NK-92 treated with Interleukin-12 subunit alpha and Interleukin-12 subunit beta, amount 100 ng/mL, for 24 hours (cell line): ENCODE measurements around the gene CMIP.
"Not testable (repeated sequence)": the region's sequence is repeated elsewhere in the genome, so short reads cannot be mapped to it uniquely, and the experiment has no call there.

ENCODE experiments used
- DNase-seq: peaks from one replicate; lab custom pipeline; 2025; lab: John Stamatoyannopoulos, UW

CMIP gene

DNA sequence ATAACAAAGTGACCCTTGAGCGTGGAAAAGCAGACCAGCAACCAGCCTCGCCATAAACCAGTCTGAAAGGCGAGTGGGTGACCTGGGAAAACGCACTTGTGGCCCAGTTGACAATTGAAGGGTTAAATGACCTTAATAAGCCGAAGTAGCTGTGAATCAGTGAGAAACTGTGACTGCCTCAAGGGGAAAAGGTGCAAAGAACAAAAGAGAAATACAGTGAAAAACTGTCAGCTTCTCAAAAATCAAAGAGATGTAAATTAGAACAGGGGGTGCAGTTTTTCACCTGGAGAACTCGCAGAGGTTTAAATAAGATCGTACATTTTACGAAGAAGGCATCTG is 124.1 kb downstream of the CMIP start:
- DNase-seq: no peak

DNA sequence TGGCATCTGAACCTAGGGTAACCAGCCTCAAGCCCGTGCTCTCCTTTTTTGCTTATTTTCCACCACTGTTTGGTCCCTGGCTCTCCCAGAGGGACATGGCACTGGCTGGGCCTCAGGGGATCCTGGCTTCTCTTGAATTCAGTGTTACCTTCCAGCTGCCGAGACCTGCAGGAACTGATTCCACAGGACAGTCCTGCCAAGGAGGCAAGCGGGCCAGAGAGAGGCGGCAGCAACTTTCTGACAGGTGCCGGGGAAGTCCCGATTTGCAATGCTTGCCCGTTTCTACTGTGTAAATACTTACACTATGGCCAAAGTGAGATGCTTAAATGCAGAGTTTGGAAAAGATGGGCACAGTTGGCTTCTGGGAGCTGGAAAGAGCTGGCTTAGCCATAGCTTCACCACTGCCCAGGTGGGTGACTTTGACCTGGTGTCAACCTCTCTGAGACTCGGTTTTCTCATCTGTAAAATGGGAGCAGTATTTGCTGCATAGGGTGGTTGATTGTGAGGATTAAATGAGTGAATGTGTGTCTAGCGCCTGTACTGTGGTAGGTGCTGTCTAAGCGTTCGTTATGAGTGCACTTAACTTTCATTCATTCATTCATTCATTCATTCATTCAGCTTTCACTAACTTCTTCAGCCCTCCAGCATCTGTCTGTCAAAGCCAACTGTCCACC is 124.9 kb downstream of the CMIP start:
- DNase-seq: no peak

DNA sequence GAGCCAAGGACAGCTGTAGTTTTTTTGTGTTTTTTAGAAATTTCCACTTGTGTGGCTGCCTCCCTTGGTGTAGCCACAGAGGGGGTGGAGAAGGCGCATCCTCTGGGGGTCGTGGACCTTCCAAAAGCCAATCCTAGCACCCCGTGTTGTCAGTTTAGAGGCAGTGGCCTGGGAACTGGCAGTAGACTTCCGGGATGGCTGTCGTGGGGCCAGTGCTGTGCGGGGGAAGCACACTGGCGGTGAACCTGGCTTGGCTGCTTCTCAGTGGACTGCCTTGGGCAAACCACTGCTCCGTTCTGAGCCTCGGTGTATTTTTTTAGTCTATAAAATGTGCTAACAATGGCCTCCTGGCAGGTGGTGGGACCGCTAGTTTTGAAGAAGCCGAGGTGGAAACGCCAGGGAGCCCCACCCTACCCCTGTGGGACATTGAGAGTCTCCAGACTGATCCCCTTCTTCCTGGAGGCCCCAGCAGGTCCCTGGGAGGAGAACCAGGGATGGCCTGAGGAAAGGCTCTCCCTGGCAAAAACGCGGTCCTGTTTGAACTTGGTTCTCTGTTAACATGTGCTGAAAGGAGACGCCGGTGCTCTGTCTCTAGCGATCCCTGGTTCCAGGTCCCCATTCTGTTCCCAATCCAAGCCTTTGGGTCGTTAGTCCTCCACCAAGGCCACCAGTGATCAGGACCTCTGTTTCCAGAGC is 125.7 kb downstream of the CMIP start:
- no peak for DNase-seq

DNA sequence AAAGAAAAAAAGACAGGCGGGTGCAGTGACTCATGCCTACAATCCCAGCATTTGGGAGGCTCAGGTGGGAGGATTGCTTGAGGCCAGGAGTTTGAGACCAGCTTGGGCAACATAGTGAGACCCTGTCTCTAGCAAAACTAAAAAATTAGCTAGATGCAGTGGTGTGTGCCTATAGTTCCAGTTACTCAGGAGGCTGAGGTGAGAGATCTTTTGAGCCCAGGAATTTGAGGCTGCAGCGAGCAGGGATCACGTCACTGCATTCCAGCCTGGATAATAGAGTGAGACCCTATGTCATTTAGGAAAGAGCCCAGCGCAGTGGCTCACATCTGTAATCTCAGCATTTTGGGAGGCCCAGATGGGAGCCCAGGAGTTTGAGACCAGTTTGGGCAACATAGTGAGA is 126.6 kb downstream of the CMIP start:
- DNase-seq: no peak

DNA sequence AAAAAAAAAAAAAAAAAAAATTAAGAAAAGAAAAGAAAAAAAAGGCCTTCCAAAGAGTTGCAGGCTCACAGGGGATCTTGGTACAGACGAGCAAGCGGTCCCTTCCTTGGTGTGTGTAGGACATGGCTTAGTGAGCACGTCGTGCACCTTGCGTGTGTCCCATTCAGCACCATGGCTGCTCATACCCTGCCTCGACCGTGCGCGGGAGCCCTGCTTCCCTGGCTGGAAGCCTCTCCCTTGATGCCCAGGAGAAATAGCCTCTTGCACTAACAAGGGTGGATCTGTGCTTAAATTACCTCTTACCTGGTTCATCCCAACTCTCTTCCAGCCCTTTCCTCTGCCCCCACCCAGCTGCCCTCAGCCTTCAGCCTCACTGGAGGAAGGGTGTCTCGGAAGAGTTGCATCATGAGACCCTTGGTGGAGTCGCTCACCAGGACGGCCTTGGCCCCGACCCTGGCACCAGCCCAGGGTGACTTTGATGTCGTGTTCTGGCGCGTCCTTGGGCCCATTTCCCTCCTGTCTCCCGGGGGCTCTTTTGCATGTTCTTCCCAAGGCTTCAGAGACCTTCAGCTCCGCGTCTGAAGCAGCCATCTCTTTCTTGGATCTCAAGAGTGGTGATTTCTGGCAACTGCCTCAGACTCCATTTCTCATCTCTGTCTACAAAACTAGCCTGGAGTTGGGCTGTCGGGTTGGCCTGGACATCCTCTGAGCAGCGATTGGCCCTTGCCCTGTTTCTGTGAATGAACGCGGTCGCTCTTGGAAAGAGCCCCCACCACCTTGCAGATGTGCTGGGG is 127.2 kb downstream of the CMIP start:
- no peak for DNase-seq

DNA sequence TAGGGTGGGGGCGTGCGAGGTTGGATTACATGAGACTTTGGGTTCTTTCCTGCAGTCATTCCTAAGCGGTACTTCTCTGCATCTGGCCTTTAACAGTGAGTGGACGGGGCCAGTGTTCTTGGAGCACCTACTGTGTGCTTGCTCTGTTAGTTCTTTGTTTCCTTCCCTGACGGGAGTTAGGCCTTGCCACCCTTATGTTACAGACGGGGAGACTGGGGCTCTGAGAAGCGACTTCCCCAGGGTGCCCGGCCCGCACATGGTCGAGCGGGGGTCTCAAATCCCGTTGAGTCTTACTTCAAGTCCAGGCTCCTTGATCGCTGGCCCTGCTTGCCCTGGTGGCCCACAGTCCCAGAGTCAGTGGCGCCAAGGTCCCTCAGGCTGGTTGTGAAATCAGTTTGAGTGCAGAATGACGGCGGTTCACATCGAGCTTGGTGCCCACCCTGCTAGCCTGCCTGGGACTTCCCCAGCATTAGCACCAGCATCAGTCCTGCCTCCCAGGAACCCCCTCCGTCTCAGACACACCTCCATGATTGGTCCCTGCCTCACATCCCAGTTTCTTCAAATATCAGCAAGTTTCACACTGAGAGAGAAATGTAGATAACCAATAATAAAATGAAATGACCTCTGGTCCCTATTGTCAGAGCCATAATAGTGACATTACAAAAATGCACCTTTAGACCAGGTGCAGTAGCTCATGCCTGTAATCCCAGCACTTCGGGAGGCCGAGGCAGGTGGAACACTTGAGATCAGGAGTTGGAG is 128.0 kb downstream of the CMIP start:
- no peak for DNase-seq

DNA sequence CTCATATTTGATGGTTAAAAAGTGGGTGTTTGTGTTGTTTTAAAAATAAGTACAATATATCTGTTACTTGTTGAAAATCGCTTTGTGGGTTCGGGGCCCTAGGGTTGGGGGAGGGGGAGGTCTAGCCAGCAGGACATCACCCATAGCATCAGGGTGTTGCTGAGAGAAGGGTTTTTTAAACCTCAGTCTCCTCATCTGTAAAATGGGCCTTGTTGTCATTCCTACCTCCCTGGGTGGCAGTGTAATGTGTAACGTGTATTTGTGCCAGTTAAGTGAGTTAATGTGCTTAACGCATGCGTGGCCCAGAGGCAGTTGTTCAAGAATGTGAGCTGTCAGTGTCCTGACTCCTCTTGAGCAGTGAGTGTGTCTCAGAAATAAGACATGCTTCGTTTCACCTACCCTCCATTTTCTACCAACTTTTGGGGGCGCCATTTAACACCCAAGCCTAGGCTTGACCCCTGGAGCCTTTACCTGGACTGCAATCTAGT is 129.0 kb downstream of the CMIP start:
- no peak for DNase-seq

DNA sequence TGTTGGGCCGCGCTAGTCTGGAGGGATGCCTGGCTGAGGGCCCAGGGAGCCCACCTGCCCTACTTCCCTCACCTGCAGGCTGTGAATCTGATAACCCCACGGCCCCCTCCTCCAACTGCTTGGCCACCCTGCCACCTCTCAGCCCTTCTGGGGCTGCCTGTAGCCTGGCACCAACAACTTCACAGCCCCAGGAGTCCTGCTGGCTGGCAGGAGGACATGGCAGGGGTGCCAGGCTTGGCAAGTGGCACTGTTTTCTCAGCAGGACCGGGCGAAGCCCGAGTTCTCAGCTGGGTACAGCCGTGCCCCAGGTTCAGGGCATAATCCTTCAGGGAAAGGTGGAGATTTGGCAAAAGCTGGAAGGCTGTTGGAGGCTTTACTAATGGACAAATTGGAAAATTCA is 129.6 kb downstream of the CMIP start:
- no peak for DNase-seq

DNA sequence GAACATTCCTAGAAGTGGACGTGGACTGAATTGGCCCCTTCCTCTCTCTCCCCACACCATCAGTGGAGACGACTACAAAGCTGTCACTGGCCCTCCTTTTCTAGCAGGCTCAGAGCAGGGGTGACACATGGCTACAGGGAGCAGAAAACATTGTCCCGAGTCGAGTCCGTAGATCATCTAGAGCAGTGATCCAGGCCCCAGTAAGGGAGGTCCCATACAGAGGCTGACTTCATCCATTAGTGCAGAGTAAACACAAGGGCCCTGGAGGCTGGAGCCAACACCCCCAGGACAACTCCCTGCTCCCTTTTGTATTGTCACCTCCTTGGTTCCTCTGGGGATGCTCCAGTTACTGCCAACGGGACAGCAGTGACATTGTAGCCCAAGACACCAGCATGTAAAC is 130.7 kb downstream of the CMIP start:
- DNase-seq: no peak

DNA sequence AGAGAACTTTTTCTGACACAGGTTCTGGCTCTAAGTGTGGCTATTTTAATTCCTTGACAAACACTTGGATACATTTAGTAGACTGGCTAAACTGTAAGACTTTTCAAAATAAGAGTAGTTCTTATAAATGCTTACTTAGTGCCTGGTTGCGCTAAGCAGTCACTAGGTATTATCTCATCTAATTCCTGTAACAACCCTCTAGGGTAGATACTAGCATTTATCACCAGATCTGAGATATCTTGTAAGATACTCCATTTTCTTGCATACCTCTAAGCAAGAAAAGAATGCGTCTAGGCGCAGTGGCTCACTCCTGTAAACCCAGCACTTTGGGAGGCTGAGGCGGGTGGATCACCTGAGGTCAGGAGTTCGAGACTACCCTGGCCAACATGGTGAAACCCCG is 131.2 kb downstream of the CMIP start:
- DNase-seq: no peak

DNA sequence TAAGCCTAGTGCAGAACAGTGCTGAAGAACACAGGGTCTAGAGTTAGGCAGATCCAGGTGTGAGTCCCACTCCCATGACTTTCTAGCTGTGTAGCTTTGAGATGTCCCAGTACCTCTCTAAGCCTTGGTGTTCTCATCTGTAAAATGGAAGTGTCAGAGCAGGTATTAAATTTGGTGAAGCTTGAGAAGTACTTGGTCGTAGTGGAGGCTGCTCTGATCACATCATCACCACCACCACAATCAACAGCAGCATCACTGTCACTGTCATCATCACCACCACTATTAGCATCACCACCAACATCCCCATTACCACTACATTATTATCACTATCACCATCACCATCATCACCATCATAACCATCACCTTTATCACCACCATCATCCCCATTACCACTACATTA is 132.1 kb downstream of the CMIP start:
- no peak for DNase-seq

DNA sequence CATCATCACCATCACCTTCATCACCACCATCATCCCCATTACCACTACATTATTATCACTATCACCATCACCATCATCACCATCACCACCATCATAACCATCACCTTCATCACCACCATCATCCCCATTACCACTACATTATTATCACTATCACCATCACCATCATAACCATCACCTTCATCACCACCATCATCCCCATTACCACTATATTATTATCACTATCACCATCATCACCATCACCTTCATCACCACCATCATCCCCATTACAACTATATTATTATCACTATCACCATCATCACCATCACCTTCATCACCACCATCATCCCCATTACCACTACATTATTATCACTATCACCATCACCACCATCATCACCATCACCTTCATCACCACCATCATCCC is 132.7 kb downstream of the CMIP start:
- DNase-seq: not testable (repeated sequence)

DNA sequence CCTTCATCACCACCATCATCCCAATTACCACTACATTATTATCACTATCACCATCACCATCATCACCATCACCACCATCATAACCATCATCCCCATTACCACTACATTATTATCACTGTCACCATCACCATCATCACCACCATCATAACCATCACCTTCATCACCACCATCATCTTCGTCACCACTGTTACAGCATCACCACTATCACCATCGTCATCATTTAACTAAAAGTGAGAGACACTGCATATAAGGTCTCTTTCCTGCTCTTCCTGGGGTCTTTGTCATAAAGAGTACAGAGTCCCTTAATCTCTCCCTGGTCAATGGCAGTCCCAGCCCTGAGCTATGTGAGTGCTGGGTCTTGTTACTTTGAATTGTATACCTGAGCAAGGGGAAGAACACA is 133.5 kb downstream of the CMIP start:
- DNase-seq: no peak

DNA sequence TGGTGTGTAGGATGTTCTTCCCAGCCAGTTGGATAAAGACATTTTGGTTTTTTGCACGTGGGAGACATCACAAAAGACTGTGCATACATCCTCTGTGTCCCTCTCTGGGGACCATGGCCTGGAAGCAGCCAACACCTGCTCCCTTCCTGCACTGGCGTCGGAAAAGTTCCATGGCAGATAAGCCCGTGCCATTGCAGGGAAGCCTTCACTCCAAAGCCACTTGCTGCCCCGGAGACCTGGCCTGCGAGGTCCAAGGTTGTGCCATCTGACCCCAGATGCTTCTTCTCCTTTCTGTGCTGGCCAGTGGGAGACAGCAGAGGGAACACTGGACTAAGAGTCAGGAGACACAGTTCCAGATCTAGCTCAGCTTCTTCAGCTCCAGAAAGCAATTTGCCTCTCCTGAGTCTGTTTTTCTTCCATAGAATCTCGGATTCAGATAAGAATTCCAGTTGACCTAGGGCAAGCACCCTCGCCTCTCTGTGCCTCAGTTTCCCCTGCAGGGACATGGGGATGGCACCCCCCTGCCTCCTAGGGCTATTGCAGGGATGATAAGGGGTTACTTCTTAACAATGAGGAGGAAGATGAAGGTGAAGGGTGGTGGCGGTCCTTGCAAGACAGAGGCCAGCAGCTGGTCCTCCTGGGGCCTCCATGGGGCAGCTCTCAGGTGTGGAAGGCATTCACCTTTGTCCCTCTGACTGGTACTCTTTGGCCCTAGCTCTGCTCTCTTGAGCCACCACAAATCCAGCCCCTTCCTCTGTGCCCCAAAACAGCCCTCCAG is 134.2 kb downstream of the CMIP start:
- DNase-seq: no peak

DNA sequence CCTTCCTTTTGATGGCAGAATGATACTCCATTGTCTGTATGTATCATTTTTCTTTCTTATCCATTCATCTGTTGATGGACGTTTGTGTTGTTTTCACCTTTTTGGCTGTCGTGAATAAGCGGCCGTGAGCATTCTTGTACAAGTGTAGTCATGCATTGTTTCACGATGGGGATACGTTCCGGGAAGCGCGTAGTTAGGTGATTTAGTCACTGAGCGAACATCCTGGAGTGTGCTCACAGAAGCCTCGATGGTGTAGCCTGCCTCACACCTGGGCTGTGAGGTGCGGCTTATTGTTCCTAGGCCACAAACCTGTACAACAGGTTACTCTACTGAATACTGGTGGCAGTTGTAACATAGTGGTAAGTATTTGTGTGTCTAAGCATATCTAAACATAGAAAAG is 136.5 kb downstream of the CMIP start:
- DNase-seq: no peak

DNA sequence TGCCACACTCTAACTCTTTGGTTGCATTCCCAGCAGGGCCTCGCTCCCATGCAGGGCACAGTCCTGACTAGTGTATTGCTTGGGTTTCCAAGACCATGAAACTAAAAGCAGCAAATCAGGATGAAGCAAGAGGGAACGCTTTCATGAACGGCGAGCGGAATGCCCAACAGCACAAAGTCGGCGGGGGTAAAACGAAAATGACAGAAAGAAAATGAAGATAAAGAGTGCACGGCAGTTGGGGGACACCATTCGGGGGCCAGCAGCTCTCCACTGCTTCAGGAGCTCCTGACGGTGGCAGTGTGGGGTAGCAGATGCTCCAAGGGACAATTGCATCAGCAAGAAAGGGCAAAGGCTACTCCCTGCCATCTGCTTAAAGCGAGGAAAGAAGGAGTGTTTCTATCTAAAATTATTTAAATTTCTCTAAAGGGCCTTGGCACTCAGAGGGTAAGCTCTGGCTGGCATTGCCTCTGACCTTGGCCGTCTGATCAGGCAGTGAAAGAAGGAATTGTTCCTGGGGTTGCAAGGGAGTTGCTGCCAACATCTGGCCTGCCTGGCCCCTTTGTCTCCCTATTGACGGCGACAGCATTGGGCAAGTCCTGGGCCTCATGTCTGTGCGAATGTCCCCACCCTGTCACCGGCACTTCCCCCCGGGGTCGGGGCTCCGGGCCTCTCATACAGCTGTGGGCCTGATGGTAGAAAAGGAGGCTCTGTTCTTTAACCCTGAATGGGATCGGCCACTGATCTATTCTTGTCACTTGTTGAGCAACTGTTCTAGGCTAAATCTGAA is 138.2 kb downstream of the CMIP start:
- no peak for DNase-seq

DNA sequence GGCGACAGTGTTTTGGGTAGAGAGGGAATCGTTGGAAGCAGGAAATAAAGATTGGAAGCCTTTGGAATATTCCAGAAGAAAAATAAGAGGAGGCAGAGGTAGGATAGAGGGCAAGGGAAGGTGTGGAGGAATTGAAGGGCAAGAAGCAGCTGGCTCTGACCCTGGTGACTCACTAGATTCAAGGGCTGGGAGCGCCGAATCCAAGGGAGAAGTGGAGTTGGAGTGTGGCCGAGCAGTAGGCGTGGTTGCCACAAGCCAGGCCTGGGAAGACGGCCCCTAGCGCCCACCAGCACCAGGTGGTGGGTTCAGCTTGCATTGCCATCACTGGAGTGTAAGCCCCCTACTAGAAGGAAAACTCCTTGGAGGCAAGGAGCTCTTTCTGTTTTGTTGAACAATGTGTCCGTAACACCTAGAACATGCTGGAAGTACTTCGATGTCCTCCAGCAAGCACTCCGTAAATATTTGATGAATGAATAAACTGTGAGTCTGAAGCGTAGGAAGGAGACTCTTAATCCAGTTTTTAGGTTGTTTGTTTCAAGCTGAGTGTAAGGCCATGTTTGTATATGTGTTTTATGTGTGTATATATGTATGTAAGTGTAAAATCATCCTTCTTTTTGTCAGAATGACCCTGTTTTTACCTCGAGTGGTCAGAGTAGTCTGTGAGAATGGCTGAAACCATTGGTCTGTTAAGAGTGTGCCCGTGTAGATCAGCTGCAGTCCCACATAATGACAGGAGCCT is 139.5 kb downstream of the CMIP start:
- no peak for DNase-seq

DNA sequence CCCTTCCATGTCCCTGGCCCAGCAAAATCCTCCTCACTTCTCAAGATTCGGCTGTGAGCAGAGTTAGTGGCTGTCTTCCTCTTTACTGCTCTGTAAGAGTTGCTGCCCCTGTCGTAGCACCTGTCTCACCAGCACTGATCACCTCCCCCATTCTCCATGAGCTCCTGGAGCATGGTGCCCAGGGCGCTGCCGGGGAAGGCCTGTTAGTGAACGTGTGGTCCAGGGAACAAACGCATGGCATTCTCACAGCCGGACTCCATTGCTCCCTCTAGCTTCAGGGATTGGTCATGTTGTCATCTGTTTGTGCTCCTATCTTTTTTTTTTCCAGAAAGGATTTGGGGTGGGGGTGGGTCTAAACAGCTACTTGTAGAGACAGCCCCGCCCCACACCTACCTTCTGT is 141.2 kb downstream of the CMIP start:
- DNase-seq: no peak

DNA sequence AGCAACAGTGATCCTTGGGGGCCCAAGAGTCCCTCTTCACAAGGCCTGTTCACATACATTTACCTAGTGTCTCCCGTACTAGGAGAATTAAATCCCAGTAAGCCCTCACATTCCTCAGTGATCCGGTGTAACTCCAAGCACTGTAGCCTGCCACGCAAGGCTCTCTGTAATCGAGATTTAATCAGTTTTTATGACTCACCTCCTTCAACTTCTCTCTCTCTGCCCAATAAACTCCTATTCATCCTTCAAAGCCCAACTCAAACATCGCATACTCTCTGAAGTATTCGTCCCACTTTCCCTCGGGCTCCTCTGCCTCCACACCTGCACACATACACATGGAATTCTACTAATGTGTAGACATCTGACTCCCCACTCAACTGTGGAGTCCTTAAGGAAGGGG is 141.8 kb downstream of the CMIP start:
- no peak for DNase-seq

DNA sequence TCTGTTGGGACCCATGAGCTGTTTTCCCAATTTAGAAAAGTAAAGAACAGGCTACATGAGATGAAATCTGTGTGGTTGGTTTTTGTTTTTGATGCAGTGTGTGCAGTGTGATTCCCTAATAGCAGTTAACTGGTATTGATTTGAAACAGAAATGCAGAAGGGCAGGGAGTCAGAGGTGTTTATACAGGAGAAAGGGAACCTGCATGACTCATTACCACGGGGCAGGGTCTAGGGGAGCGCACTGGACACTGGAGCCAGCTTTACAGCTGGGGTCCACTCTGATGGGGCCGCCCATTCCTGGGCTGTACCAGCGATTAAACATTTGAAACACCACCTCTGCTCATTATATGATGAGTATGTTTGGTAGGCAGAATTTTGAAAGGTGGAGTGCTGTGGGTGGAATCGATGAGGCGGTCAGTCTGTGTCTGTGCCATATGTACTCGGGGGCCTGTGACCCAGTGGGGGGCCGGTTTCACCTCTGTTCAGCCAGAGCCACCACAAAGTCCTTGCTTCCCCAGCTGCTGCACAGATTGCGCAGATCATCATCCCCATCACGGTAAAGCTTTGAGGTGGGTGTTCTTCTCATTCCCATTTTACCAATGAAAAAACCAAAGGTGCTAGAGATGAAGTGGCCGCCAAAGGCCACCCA is 142.5 kb downstream of the CMIP start:
- no peak for DNase-seq
